Kidney tubule cell (primary cell): ENCODE measurements around the gene KLHL28.
"Not testable (repeated sequence)": the region's sequence is repeated elsewhere in the genome, so short reads cannot be mapped to it uniquely, and the experiment has no call there.

Experiments
- DNase-seq: peaks from one replicate; pipeline ENCODE4 v3.0.0-alpha.2; 2018; ENCODE audit warnings: low spot score

The KLHL28 gene

DNA sequence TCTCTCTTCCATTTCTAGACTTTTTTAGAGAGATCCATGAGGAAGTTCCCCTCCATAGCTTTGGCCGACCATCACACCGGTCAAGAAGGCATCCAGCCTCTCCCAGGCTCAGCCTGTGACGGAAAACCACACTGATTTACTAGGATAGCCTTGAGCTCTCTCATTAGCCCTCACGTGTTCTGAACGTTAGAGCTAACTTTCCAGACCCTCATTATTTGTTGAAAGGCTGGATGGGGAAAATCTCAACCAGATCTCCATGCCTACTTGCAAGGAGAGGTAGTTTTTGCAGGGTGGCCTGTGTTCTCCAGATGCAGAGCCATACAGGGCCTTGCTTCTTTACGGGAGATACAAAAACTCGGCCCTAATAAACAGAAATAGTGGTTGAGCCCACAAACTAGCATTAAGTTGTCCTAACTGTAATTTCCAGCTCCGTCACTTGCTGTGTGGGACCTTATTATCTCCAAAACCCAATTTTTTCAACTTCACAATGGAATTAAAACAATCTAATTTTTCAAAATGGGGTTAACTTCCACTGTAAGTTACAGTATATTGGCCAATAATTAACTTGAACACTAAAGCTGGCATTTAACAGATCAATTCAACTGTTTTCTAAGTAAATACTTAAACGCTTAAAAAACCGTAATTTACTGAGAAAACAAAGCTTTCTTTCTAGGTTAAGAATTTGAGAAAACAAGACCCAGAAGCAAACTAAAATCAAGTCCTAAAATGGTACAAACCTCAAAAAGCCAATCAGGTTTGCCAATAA, 65.3 kb downstream of the KLHL28 start:
- no peak for DNase-seq

GRCh38 chr14:44895716-44896115, 66.0 kb downstream of the KLHL28 start:
- DNase-seq: peak; percentile 93

GRCh38 chr14:44893535-44893934, 68.2 kb downstream of the KLHL28 start:
- DNase-seq: no peak

GRCh38 chr14:44891726-44892372, 69.9 kb downstream of the KLHL28 start:
- not testable (repeated sequence) for DNase-seq

GRCh38 chr14:44889595-44890471, 71.9 kb downstream of the KLHL28 start:
- no peak for DNase-seq

DNA sequence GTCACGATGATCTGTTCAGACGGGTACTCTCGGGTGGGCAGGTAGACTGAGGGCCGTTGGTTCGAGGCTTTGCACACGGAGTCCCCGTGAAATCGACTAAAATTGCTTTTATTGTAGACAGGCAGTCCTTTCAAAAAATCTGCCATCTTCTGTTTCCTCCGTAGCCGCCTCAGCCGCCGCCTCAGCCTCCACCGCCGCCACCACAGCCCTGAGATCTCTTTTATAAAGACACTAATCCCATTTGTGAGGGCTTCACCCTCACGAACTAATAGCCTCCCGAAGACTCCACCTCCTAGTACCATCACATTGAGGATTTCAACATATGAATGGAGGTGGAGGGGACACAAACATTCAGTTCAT, 74.2 kb downstream of the KLHL28 start:
- DNase-seq: no peak

GRCh38 chr14:44886860-44887595, 74.7 kb downstream of the KLHL28 start:
- no peak for DNase-seq

- DNase-seq: no peak
Observed at GRCh38 chr14:44880791-44881190, 81.0 kb downstream of the KLHL28 start.
